ENCODE measurements around the gene WDR5B.
A peak's percentile ranks its signal among the peaks of the same experiment; 100 is the strongest.
"Not testable (repeated sequence)": the region's sequence is repeated elsewhere in the genome, so short reads cannot be mapped to it uniquely, and the experiment has no call there.

The WDR5B gene

GRCh38 chr3:122415762-122416654 is at the start of gene WDR5B:
WDR5B (minus strand) TSS chr3:122416062; CDS start chr3:122415528, 534 bp downstream.
- peak; percentile 99 for DNase-seq
- in situ Hi-C loops (cut with MboI; ENCODE audit: low pct_unique_long_range_greater_than_20kb, low sequenced_read_pairs), result no loop called here

GRCh38 chr3:122464659-122465058 is 48.8 kb upstream of the WDR5B start:
- DNase-seq, result no peak
- in situ Hi-C loops (cut with MboI; ENCODE audit: low pct_unique_long_range_greater_than_20kb, low sequenced_read_pairs), result no loop called here

- in situ Hi-C loops (cut with MboI; ENCODE audit: low pct_unique_long_range_greater_than_20kb, low sequenced_read_pairs), result no loop called here
- no peak for DNase-seq
These were observed 46.5 kb upstream of the WDR5B start for GRCh38 chr3:122462406-122462805.

GRCh38 chr3:122461806-122462205 is 45.9 kb upstream of the WDR5B start:
- in situ Hi-C loops (cut with MboI; ENCODE audit: low pct_unique_long_range_greater_than_20kb, low sequenced_read_pairs), result no loop called here

GRCh38 chr3:122458992-122459391 is 43.1 kb upstream of the WDR5B start:
- DNase-seq, result peak; percentile 19
- in situ Hi-C loops (cut with MboI; ENCODE audit: low pct_unique_long_range_greater_than_20kb, low sequenced_read_pairs), result no loop called here

More at GRCh38 chr3:122461806-122462205, 45.9 kb upstream of the WDR5B start:
- no peak for DNase-seq

GRCh38 chr3:122457706-122458105 is 41.8 kb upstream of the WDR5B start:
- DNase-seq, result no peak
- in situ Hi-C loops (cut with MboI; ENCODE audit: low pct_unique_long_range_greater_than_20kb, low sequenced_read_pairs), result no loop called here

- DNase-seq, result no peak
- in situ Hi-C loops (cut with MboI; ENCODE audit: low pct_unique_long_range_greater_than_20kb, low sequenced_read_pairs), result no loop called here
These were observed 40.2 kb upstream of the WDR5B start for GRCh38 chr3:122456074-122456473.

- DNase-seq, result no peak
- in situ Hi-C loops (cut with MboI; ENCODE audit: low pct_unique_long_range_greater_than_20kb, low sequenced_read_pairs), result no loop called here
These were observed 35.5 kb upstream of the WDR5B start for GRCh38 chr3:122451371-122451770.

GRCh38 chr3:122448218-122448617 is 32.4 kb upstream of the WDR5B start:
- DNase-seq; in situ Hi-C loops (cut with MboI; ENCODE audit: low pct_unique_long_range_greater_than_20kb, low sequenced_read_pairs): not testable (repeated sequence)

- DNase-seq; in situ Hi-C loops (cut with MboI; ENCODE audit: low pct_unique_long_range_greater_than_20kb, low sequenced_read_pairs): not testable (repeated sequence)
These were observed 28.6 kb upstream of the WDR5B start for GRCh38 chr3:122444491-122444887.

GRCh38 chr3:122443762-122444490 is 28.1 kb upstream of the WDR5B start:
- DNase-seq; in situ Hi-C loops (cut with MboI; ENCODE audit: low pct_unique_long_range_greater_than_20kb, low sequenced_read_pairs): not testable (repeated sequence)

- no peak for DNase-seq
- in situ Hi-C loops (cut with MboI; ENCODE audit: low pct_unique_long_range_greater_than_20kb, low sequenced_read_pairs), result no loop called here
These were observed 27.2 kb upstream of the WDR5B start for GRCh38 chr3:122443090-122443489.

- in situ Hi-C loops (cut with MboI; ENCODE audit: low pct_unique_long_range_greater_than_20kb, low sequenced_read_pairs), result no loop called here
- DNase-seq, result no peak
These were observed 20.1 kb upstream of the WDR5B start for GRCh38 chr3:122435950-122436349.

GRCh38 chr3:122430371-122430770 is 14.5 kb upstream of the WDR5B start:
- no peak for DNase-seq
- in situ Hi-C loops (cut with MboI; ENCODE audit: low pct_unique_long_range_greater_than_20kb, low sequenced_read_pairs), result no loop called here

GRCh38 chr3:122427857-122428471 is 12.1 kb upstream of the WDR5B start:
- in situ Hi-C loops (cut with MboI; ENCODE audit: low pct_unique_long_range_greater_than_20kb, low sequenced_read_pairs), result no loop called here
- DNase-seq, result no peak

GRCh38 chr3:122421836-122422235 is 6.0 kb upstream of the WDR5B start:
- in situ Hi-C loops (cut with MboI; ENCODE audit: low pct_unique_long_range_greater_than_20kb, low sequenced_read_pairs), result no loop called here
- no peak for DNase-seq

GRCh38 chr3:122421101-122421500 is 5.2 kb upstream of the WDR5B start:
- DNase-seq, result no peak
- in situ Hi-C loops (cut with MboI; ENCODE audit: low pct_unique_long_range_greater_than_20kb, low sequenced_read_pairs), result no loop called here

- in situ Hi-C loops (cut with MboI; ENCODE audit: low pct_unique_long_range_greater_than_20kb, low sequenced_read_pairs), result no loop called here
- DNase-seq, result peak; percentile 12
These were observed 1.1 kb upstream of the WDR5B start for GRCh38 chr3:122416966-122417365.

- in situ Hi-C loops (cut with MboI; ENCODE audit: low pct_unique_long_range_greater_than_20kb, low sequenced_read_pairs), result no loop called here
- DNase-seq, result peak; percentile 55
These were observed 638 bp downstream of the WDR5B start for GRCh38 chr3:122415104-122415744.
